Effector CD8-positive, alpha-beta T cell (primary cell): ENCODE measurements around the gene KRT79.

Experiments used
- DNase-seq: peaks from one replicate; lab custom pipeline; 2025; lab: John Stamatoyannopoulos, UW

KRT79 gene

GRCh38 chr12:52791271-52792184 lies 42.6 kb downstream of the KRT79 start:
- DNase-seq = no peak

DNA sequence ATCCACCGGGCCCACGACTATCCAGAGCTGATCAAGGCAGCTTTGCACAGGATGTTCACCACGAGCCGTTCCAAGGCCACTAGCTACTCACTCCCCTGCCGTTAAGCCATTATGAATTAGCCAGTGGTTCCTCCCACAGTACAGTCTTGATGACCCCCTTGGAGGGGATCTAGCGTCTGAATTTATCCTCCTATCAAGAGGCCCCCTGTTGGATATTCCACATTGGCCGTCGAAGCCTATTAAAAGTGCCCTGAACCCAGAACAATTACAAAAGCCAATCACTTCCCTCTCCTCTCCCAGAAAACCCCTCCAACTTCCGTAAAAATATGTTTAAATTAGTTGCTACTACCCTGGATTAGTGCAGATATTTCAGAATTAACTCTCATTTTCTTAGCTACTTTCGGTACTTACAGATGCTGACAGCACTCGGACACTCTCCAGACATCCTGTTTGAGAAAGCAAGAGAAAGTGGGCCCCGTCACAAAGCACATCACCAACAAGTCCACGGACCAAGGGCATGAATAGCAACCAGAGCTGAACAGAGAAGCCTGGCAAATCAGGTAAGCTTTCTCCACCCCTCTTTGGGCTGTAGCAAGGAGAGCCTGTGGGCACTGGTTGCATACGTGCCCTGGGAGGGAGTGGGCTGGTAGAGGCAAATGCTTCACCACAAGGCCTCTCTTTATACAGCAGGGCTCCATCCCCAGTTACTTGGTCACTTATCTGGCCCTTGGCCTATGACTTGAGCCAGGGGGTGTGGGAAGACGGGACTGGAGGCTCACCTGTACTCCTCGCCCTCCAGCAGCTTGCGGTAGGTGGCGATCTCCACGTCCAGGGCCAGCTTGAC lies 43.5 kb downstream of the KRT79 start:
- DNase-seq = no peak

- DNase-seq = no peak
Measured at GRCh38 chr12:52789637-52790426, 44.3 kb downstream of the KRT79 start.

DNA sequence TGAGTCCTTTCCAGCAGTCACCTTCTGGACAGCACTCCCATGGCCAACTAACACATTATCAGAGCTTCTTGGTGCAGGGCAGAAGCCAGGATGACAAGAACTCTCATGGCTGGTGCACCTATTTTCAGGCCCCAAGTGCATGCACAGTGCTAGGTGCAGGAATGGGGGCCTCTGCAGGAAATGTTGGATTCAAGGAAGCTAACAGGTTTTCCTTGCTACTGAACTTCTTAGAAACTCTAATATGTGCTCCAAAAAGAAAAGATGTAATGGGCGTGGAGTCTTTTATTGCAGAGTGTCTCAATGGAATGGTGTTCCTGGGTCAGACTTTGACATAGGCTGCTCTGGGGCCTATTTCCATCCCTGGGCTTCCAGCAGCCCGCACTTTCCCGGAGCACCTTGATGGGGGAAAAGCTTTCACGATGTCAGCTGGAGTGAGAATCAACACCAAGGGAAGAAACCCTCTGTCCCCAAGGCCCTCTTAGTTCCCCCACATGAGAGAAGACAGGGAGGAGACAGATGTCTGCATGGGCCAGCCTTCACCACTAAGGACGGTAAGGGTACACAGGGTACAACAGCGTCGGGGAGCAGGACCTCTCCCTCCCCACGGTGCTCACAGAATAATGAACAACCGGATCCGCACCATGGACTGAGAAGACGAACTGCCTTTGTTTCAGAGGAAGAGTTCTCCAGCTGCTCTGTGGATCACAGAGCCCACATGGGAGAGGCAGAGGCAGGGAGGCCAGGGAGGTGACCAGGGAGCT lies 45.1 kb downstream of the KRT79 start:
- no peak for DNase-seq

DNA sequence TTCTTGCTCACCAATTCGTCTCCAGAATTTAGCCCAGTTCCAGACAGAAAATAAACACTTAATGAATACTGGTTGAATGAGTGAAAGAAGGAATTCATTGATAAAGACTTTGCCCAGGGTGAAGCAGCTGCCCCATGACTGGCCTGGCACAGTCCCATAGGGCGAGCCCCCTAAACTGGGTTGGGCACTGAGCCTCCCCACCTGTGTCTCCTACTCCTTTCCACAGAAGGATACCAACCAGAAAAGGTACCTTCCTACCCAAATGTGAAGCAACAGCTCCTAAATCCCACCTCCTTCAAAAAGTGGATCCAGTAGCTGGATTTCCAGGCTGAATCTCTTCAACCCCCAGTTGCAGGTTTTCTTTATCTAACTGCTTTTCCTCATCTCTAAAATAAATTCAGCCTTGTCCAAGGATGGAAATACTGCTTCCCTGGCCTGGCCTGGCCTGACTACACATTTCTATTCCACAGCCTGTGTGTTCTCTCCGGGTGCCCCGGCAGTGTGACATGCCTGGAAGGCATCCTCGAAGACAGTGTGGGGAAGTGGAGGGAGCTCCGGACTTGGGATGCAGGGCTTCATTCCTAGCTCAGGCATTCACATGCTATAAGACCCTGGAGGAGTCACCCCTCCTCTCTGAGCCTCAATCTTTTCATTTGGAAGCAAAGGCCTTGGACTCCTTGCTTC lies 45.8 kb downstream of the KRT79 start:
- DNase-seq = no peak

GRCh38 chr12:52787324-52788191 lies 46.6 kb downstream of the KRT79 start:
- DNase-seq = no peak

GRCh38 chr12:52784909-52785308 lies 49.2 kb downstream of the KRT79 start:
- DNase-seq = no peak

DNA sequence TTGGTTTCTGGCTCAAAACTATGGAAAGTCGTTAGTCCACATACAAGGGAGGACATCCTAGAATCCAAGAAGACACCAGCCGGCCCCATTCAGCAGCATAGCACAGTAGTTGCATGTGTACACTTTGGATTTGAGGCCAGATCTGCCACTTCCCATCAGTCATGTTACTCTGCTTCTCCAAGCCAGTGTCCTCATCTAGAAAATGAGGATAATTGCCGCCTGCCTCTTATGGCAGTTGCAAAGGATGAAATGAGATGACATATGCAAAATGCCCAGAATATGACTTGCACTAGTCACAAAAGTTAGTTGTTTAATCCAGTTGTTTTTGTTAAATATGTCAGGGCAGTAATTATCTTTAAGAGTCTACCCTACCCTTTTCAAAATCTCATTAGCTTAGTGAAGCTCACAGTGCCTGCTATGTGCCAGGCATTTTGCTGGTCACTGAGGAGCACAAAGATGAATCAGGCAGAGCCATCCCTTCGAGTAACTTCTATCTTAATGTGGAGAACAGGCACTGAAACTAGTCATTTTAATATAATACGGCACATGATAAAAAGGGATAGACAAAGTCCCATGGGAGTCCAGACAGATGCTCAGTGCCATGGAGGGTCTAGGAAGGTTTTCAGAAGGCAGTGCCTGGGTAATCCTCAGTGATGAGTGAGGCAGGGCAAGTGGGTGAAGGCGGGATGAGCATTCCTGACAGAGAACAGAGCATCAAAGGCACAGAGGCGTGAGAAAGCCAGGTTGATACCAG lies 50.4 kb downstream of the KRT79 start:
- DNase-seq = no peak

DNA sequence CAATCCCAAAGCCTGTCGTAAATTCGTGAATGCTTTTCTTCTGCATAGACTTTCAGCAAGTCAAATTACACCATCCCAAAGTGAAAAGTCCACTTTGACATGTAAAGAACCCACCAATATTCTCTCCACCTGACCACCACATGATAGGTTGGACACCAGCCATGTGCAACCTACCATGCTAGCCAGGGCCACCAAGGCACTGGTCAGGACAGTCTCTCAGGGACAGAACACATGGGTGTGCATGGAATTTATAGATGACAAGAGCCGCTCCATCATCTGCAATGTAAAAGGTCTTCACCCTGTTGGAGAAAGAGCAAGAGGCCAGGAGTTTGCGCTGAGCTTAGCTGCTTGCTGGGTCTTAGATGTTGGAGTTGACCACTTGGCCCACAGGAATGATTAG lies 51.6 kb downstream of the KRT79 start:
- DNase-seq = no peak

DNA sequence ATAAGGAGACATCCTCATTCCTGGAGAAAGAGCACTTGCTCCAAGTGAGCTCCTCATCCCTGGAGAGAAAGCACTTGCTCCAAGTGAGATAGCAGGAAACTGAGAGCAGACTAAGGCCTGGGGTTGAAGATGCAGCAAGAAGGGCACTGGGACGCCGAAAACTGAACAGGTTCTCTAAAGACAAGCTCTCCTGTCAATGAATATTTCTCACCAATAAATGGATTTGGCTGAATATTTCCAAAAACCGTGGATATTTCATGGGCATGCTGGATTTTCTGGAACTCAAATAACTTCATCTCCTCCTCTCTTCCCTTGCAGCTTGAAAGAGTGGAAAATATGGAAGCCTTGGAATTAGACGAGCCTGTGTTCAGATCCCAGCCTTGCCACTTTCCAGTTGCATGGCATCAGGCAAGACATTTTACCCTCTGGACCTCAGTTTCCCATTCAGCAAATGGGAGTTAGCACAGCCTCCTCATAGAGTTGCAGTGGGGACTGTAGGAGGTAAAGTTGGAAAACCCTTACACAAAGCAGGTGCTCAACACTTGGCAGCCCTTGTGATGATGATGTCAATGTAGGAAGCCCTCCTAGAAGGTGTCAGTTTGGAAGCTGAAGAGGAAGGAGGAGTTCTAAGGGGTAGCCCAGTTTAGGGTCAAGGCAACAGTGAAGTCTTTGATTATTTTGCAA lies 52.6 kb downstream of the KRT79 start:
- no peak for DNase-seq

DNA sequence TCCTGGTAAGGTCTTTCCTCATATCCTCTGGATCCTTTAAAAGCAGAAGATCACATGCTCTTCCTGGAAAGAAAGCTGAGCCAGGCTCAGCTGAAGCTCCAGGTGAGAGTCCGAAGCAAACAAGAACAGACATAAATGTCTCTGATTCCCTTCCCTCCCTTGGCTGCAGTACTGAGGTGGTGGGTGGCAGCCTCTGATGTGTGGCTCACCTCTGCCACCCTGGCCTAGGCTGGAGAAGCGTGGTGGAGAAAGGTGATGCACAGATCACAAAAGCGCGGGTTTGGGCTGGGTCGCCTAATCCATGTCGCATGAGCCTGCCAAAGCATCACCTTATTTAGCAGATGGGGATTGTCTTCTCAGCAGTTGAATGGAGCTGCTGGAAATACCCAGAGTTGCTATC lies 54.2 kb downstream of the KRT79 start:
- no peak for DNase-seq

GRCh38 chr12:52778833-52779232 lies 55.3 kb downstream of the KRT79 start:
- DNase-seq = no peak

GRCh38 chr12:52777566-52777965 lies 56.5 kb downstream of the KRT79 start:
- no peak for DNase-seq

DNA sequence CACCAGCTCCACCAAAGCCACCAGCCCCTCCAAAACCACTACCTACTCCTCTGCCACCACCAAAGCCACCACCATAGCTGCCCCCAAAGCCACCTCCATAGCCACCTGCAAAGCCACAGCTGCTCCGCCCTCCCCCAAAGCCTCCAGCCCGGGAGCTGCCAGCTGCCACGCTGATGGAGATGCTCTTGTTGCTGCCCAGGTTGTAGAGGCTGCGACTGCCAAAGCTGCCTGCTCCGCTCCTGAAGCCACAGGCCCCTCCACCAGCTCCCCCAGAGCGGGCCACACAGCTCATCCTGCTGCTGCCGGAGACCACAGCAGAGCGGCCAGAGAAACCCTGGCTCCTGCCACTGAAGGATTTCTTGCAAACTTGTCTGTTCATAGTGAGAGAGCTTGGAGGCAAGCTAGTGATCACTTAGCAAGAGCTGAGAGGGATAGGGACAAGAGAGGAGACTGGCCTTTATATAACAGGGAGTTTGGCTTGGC lies 57.2 kb downstream of the KRT79 start, which contains the start of gene KRT76:
Gene KRT76, minus strand, starts transcription at position 433 of the 483 bp plus-strand sequence. Its CDS starts 54 bp downstream, at position 379.
- DNase-seq = no peak

DNA sequence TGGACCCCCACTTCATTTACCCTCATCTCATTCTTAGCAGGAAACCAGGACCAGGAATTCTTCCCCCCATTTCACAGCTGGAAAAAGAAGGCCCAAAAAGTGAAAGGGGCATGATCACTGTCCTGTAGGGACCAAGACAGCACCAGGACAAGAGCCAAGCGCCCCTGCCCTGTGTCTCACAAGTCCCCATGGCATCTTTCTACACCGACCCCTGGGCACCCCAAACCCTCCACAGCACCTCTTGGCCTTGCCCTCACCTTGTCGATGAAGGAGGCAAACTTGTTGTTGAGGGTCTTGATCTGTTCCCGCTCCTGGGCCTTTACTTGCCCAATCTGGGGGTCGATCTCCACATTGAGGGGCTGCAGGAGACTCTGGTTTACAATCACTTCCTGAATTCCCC lies 57.7 kb downstream of the KRT79 start:
- DNase-seq = no peak

DNA sequence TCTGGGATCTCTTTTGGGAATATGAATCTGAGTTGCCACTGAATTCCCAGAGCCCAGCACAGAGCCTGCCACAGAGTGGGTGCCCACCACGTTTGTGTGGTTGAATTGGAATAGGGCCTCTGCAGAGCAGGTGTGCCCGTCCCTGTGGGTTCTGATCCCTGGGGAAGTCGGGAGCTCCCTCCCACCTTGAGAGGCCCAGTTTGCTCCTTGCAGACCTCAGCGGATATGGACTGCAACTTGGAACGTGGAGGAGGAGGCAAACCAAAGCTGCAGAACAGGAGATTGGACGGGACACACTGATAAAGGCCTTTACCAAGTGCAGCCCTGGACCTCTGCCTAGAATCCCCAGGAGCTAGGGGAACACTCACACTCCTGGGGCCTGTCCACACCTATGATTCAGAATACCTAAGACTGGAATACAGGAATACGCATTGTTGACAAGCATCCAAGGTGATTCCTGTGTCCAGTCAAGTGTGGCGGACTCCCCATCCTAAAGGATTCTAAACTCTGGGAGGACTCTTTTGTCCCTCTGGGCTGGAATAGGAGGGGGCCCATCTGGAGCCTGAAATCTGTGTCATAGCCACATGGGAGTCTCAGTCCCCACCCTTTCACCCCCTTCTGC lies 59.4 kb downstream of the KRT79 start:
- no peak for DNase-seq

DNA sequence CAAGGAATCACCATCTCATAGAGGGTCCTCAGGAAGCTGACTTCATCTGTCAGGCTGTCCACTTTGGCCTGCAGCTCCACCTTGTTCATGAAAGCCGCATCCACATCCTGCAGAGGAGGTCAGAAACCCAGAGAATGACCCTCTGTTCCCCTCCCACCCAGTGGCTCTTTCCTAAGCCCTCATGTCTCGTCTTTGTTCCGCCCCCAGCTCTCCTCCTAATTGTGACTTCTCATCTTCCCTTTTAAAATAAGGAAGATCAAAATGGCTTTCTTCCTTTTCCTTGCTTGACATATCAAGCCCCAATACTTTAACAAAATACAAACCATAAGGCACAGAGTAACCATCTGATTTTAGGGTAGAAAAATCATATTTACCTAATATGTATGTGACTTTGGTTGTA lies 61.3 kb downstream of the KRT79 start:
- DNase-seq = no peak

DNA sequence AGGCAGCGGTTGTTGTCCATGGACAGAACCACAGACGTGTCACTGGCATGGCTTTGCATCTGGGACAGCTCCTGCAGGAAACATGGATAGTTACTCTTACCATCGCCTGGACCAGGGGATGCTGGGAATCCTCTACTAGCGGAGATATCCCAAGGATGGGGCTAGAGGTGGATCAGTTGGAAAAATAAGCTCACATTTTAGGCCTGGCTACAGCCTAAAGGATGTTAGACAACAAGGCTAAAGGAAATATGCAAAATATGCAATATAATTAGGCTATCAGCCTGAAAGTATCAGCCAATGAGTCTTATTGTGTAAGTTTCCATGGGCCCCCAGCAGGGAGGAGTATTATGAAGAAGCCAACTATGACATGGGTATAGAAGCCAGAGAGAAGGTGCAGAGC lies 61.9 kb downstream of the KRT79 start:
- no peak for DNase-seq
